Measurements from ENCODE around the gene RPL26.

RPL26 gene

DNA sequence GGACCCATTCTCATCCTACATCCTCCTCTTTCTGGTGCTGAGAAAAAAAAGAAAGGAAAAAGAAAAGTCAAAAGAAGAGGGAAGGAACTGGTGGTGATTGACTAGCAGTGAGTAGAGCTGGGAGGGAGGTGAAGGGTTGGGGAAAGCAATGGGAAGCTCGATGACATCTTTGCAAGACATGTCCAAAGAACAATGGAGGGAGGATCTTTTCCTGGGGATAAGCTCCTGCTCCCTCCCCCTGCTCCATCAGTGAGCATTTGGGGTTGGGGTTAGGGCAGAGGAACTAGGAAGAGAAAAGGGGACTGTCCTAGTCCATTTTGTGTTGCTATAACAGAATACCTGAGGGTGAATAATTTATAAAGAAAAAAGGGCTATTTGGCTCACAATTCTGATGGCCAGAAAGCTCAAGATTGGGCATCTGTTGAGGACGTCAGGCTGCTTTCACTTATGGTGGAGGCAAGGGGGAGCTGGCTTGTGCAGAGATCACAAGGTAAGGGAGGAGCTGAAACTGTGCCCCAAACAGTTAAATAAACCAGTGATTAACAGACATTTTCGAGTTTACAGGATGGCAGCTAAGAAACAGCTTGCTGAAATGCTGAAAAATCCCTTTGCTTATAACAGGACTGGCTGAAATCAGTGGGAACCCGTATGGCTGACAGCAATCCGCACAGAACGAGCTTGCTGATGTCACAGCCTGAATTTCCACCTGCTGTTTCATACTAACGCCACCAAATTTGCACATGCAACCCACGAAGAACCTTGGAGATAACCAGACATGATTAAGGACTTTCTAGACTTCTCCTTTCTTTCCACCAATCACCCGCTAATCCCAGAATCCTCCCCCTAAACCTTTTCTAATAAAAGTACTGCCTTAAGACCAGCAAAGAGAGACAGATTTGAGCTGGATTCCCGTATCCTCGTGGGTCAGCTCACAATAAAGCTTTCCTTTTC is 44.9 kb downstream of the RPL26 start:
- 0 out of 2 replicates have a peak overlapping the region, but pooled peaks have one; percentile 1 for H3K27ac ChIP-seq
- TF ChIP-seq, protein P1, sequence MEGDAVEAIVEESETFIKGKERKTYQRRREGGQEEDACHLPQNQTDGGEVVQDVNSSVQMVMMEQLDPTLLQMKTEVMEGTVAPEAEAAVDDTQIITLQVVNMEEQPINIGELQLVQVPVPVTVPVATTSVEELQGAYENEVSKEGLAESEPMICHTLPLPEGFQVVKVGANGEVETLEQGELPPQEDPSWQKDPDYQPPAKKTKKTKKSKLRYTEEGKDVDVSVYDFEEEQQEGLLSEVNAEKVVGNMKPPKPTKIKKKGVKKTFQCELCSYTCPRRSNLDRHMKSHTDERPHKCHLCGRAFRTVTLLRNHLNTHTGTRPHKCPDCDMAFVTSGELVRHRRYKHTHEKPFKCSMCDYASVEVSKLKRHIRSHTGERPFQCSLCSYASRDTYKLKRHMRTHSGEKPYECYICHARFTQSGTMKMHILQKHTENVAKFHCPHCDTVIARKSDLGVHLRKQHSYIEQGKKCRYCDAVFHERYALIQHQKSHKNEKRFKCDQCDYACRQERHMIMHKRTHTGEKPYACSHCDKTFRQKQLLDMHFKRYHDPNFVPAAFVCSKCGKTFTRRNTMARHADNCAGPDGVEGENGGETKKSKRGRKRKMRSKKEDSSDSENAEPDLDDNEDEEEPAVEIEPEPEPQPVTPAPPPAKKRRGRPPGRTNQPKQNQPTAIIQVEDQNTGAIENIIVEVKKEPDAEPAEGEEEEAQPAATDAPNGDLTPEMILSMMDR (IDR thresholded peaks at IDR 0.05; ENCODE audit: low read depth, low read length) = no peak
- DNase-seq = no peak
- no peaks in the 10 kb centered on the region for H3K36me3 ChIP-seq
- H3K4me3 ChIP-seq (ENCODE audit: low read depth, low read length) = peak overlapping the region; percentile 23
- H3K27me3 ChIP-seq (ENCODE audit: insufficient read depth, low read depth, severe bottlenecking) = no peaks in the 10 kb centered on the region
- H3K9me3 ChIP-seq (ENCODE audit: severe bottlenecking) = no peaks in the 10 kb centered on the region

DNA sequence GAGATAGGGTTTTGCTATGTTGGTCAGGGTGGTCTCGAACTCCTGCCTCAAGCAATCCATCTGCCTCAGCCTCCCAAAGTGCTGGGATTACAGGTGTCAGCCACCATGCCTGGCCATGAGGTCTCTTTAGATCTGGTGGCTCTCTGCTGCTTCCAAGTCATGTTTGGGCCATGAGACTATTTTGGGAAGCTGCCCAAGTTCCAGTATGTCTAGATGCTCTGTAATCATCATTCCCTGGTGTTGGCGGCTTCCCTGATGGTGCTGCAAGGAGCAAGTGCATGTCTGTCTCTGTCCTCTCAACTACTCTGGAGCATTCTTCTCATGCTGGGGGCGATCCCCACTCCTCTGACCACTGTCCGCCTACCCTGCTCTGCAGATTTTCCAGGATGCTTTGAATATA is 49.7 kb downstream of the RPL26 start:
- no peak for DNase-seq
- TF ChIP-seq, protein P1 (IDR thresholded peaks at IDR 0.05; ENCODE audit: low read depth, low read length) = no peak
- Histone ChIP-seq H3K27ac (no peak overlapping the region), H3K36me3 (no peaks in the 10 kb centered on the region), H3K27me3 (ENCODE audit: insufficient read depth, low read depth, severe bottlenecking) (no peaks in the 10 kb centered on the region), H3K4me3 (ENCODE audit: low read depth, low read length) (no peak overlapping the region), H3K9me3 (ENCODE audit: severe bottlenecking) (no peaks in the 10 kb centered on the region)

DNA sequence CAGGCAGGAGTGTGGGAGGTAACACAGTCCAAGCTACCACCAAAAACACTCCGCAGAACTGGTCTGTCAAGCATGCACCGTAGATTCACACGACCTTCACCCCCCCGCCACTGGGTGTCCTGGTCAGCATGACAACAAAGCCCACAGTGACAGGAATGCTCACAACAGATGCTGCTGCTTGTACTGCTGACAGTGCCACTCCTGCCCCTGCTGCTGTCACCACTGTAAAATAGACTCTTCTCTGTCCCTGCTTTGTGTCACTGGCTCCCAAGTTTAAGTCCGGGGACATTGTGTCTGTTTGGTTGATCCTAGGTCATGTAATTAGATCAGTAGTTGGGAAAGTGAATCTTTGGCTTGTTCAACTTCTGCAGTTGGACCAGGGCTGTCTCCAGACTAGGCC is 50.3 kb downstream of the RPL26 start:
- Histone ChIP-seq H3K27me3 (ENCODE audit: insufficient read depth, low read depth, severe bottlenecking) (no peaks in the 10 kb centered on the region), H3K9me3 (ENCODE audit: severe bottlenecking) (no peaks in the 10 kb centered on the region), H3K27ac (no peak overlapping the region), H3K4me3 (ENCODE audit: low read depth, low read length) (no peak overlapping the region), H3K36me3 (no peaks in the 10 kb centered on the region)
- TF ChIP-seq, protein P1 (IDR thresholded peaks at IDR 0.05; ENCODE audit: low read depth, low read length) = 0 out of 2 replicates have a peak, but pooled peaks have one; percentile 1
- peak; percentile 56 for DNase-seq

DNA sequence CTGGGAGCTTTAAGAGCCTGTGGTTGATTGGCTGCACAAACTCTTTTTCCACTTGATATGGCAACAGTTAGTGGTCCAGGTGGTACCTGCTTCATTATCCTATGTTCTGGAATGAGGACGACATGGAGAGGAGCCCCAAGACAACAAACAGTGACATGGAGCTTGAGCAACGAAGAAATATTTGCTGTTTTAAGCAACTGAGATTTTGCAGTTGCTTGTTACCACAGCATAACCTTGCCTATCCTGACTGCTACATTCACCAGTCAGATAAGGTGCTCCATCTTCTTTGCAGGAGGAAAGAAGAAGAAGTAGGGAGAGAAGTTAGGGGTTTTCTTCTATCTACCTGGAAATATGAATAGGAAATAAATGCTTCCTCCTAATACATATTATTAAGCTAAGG is 50.9 kb downstream of the RPL26 start:
- no peak overlapping the region for H3K4me3 ChIP-seq (ENCODE audit: low read depth, low read length)
- TF ChIP-seq, protein P1 (IDR thresholded peaks at IDR 0.05; ENCODE audit: low read depth, low read length) = no peak

More for the DNA sequence above, 50.9 kb downstream of the RPL26 start:
- H3K36me3 ChIP-seq = no peaks in the 10 kb centered on the region
- no peaks in the 10 kb centered on the region for H3K9me3 ChIP-seq (ENCODE audit: severe bottlenecking)
- no peaks in the 10 kb centered on the region for H3K27me3 ChIP-seq (ENCODE audit: insufficient read depth, low read depth, severe bottlenecking)
- H3K27ac ChIP-seq = no peak overlapping the region
- DNase-seq = no peak
